NCI-H82 treated with DMSO at 0.1 percent for 48 hours (cell line): ENCODE data around the gene SF3B5.
"Not testable (repeated sequence)": the region's sequence is repeated elsewhere in the genome, so short reads cannot be mapped to it uniquely, and the experiment has no call there.

Source experiments
- DNase-seq: peaks from one replicate; lab custom pipeline; 2025; ENCODE audit not compliant: unreplicated experiment; lab: John Stamatoyannopoulos, UW

The SF3B5 gene

GRCh38 chr6:144106206-144106605, 10.8 kb upstream of the SF3B5 start:
- no peak for DNase-seq

GRCh38 chr6:144104898-144105487, 9.6 kb upstream of the SF3B5 start:
- DNase-seq, result peak; percentile 28

- DNase-seq, result no peak
Observed at GRCh38 chr6:144104488-144104887, 9.1 kb upstream of the SF3B5 start.

- DNase-seq, result no peak
Observed at GRCh38 chr6:144103026-144103563, 7.7 kb upstream of the SF3B5 start.

GRCh38 chr6:144098993-144099392, 3.6 kb upstream of the SF3B5 start:
- no peak for DNase-seq

- DNase-seq, result no peak
Observed at GRCh38 chr6:144094731-144095133, 641 bp downstream of the SF3B5 start.

- DNase-seq, result no peak
Observed at GRCh38 chr6:144093658-144094057, 1.7 kb downstream of the SF3B5 start.

GRCh38 chr6:144093236-144093635, 2.1 kb downstream of the SF3B5 start:
- no peak for DNase-seq

- no peak for DNase-seq
Observed at GRCh38 chr6:144090384-144090783, 5.0 kb downstream of the SF3B5 start.

- DNase-seq, result no peak
Observed at GRCh38 chr6:144087789-144088426, 7.5 kb downstream of the SF3B5 start.

GRCh38 chr6:144086959-144087358, 8.4 kb downstream of the SF3B5 start:
- DNase-seq, result no peak

- no peak for DNase-seq
Observed at GRCh38 chr6:144083172-144083571, 12.2 kb downstream of the SF3B5 start.

- not testable (repeated sequence) for DNase-seq
Observed at GRCh38 chr6:144082412-144082811, 13.0 kb downstream of the SF3B5 start.

GRCh38 chr6:144077871-144078270, 17.5 kb downstream of the SF3B5 start:
- DNase-seq, result no peak

GRCh38 chr6:144075875-144076274, 19.5 kb downstream of the SF3B5 start:
- DNase-seq, result no peak

GRCh38 chr6:144075187-144075586, 20.2 kb downstream of the SF3B5 start:
- DNase-seq, result no peak

- DNase-seq, result no peak
Observed at GRCh38 chr6:144073024-144073423, 22.3 kb downstream of the SF3B5 start.

- DNase-seq, result no peak
Observed at GRCh38 chr6:144069506-144069905, 25.9 kb downstream of the SF3B5 start.

GRCh38 chr6:144068794-144069193, 26.6 kb downstream of the SF3B5 start:
- DNase-seq, result no peak

- no peak for DNase-seq
Observed at GRCh38 chr6:144066741-144067484, 28.5 kb downstream of the SF3B5 start.

- no peak for DNase-seq
Observed at GRCh38 chr6:144066255-144066654, 29.1 kb downstream of the SF3B5 start.

- no peak for DNase-seq
Observed at GRCh38 chr6:144065213-144065660, 30.1 kb downstream of the SF3B5 start.
